ENCODE data around the gene SYP.

DNA sequence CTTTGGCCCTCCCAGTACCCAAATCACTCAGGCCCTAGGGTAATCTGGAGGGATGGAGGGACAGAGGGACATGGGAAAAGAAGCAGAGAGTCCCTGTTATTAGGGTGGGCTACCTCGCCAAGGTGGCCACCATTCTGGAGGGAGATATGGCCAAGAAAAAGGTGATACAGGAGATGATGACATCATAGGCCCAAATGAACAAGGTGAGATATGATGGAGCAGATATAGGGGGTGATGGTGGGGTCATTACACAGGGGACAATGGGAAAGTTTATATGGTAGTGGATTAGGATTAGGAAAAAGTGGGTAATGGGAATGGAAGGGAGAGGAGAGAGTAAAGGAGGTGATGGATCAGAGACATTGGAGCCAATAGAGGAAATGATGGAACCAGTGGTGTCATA, 12.9 kb upstream of the SYP start:
- TF ChIP-seq, protein P1, sequence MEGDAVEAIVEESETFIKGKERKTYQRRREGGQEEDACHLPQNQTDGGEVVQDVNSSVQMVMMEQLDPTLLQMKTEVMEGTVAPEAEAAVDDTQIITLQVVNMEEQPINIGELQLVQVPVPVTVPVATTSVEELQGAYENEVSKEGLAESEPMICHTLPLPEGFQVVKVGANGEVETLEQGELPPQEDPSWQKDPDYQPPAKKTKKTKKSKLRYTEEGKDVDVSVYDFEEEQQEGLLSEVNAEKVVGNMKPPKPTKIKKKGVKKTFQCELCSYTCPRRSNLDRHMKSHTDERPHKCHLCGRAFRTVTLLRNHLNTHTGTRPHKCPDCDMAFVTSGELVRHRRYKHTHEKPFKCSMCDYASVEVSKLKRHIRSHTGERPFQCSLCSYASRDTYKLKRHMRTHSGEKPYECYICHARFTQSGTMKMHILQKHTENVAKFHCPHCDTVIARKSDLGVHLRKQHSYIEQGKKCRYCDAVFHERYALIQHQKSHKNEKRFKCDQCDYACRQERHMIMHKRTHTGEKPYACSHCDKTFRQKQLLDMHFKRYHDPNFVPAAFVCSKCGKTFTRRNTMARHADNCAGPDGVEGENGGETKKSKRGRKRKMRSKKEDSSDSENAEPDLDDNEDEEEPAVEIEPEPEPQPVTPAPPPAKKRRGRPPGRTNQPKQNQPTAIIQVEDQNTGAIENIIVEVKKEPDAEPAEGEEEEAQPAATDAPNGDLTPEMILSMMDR (IDR thresholded peaks at IDR 0.05) = no peak
- TF ChIP-seq EZH2 (IDR thresholded peaks at IDR 0.05) = no peak
- TF ChIP-seq EZH2phosphoT487 (IDR thresholded peaks at IDR 0.05) = no peak
